Transverse colon (tissue), 4 donors: ENCODE data around the gene FBN3. TPM values are rescaled to one million over a fixed set of nuclear protein-coding genes. Genes with fewer than 3 reads are reported as not detected.

Source experiments
- DNase-seq: peaks from one replicate; pipeline ENCODE4 v3.0.0-alpha.2; 2019
- H3K27ac ChIP-seq, 4 donors: fragments of 200-600 bp; sonication (generic); 2 replicates each; pipeline ENCODE4 v1.5.1; 2016 to 2018; ENCODE audit warnings: inconsistent platforms in 4 of 4
- H3K27me3 ChIP-seq: fragments of 200-600 bp; sonication (generic); 2 replicates; pipeline ENCODE4 v1.5.1; 2017; ENCODE audit warnings: inconsistent platforms
- H3K36me3 ChIP-seq, 4 donors: fragments of 200-600 bp; sonication (generic); 2 replicates each; pipeline ENCODE4 v1.5.1; 2017 to 2019; ENCODE audit warnings: inconsistent platforms in 4 of 4
- H3K4me1 ChIP-seq, 4 donors: fragments of 200-600 bp; sonication (generic); 2 replicates each; pipeline ENCODE4 v1.5.1; 2017 to 2020; ENCODE audit warnings: inconsistent platforms in 4 of 4
- H3K4me3 ChIP-seq, 4 donors: fragments of 200-600 bp; sonication (generic); 1 replicate in 1 of 4; 2 replicates in 3 of 4; pipeline versions ENCODE4 v1.5.1 to v1.6.1; 2017 to 2019; ENCODE audit warnings: inconsistent platforms in 4 of 4
- H3K9me3 ChIP-seq, 2 donors: fragments of 200-600 bp; sonication (generic); 2 replicates each; pipeline ENCODE4 v1.5.1; 2017 to 2019; ENCODE audit warnings: inconsistent platforms in 2 of 2
- CTCF ChIP-seq, 5 experiments: fragments of 200-600 bp in 3 of 5; fragments of 450-650 bp in 2 of 5; sonication (generic) in 3 of 5; IDR thresholded peaks; 1 replicate in 2 of 5; 2 replicates in 3 of 5; pipeline ENCODE4 v1.5.1; 2016 to 2017; ENCODE audit warnings: antibody characterized with exemption in 5 of 5, inconsistent platforms in 3 of 5, mild to moderate bottlenecking in 2 of 5, moderate library complexity in 1 of 5
- EP300 ChIP-seq: sonication (generic); formaldehyde crosslinking; IDR thresholded peaks from one replicate; pipeline ENCODE4 v1.6.1; 2017; ENCODE audit warnings: antibody characterized with exemption, low read depth
- POLR2A ChIP-seq: fragments of 450-650 bp; IDR thresholded peaks from one replicate; pipeline ENCODE4 v1.6.1; 2016; ENCODE audit warnings: antibody characterized with exemption, mild to moderate bottlenecking, moderate library complexity
- POLR2AphosphoS5 ChIP-seq, 3 donors: sonication (generic); formaldehyde crosslinking; IDR thresholded peaks; one replicate each; pipeline ENCODE4 v1.6.1; 2016; ENCODE audit warnings: antibody characterized with exemption in 3 of 3
- WGBS, 2 donors: methylation state at CpG; one replicate each; pipeline ENCODE4 v1.1.5; 2018; ENCODE audit warnings: low coverage in 1 of 2; 5-methylcytosine and 5-hydroxymethylcytosine counted together
- in situ Hi-C, 4 donors: fragments of 200-750 bp; cut with MboI; loops; one replicate each; pipeline versions ENCODE4 v1.15.0 to v1.15.1; 2017; ENCODE audit warnings: low sequenced_read_pairs in 3 of 4, low pct_ligation_motif_present in 1 of 4, low pct_unique_long_range_greater_than_20kb in 1 of 4
- intact Hi-C: fragments of 100-400 bp; cut with DNase I; formaldehyde crosslinking; loops from one replicate; pipeline ENCODE4 v1.15.1; 2023; ENCODE audit warnings: low total_unique reads
- total RNA-seq, 4 donors: library from RNA; depleted of rRNA; stranded (reverse); fragments of >200 nt; gene quantifications; one replicate each; pipeline ENCODE4 v1.1.0, GENCODE V29; 2016

Gene FBN3
- total RNA-seq, 4 donors from 2014 or later = not detected

GRCh38 chr19:8052464-8052859 lies 96.9 kb downstream of the FBN3 start, which contains the start of gene CCL25:
Gene CCL25, plus strand, starts transcription at chr19:8052760. Its CDS starts 290 bp downstream, at chr19:8053050.
- intact Hi-C loops = no loop called here
- Histone ChIP-seq H3K4me1 (peaks cover 3 to 9% (median 6%) of the 10 kb centered on the region in 4 donors), H3K27me3 (peaks cover 5% of the 10 kb centered on the region), H3K36me3 (no peaks in the 10 kb centered on the region), H3K9me3 (no peaks in the 10 kb centered on the region), H3K27ac (no peak within 1 kb of the TSS), H3K4me3 (no peak within 1 kb of the TSS)
- TF ChIP-seq POLR2A = no peak
- no peak for TF ChIP-seq POLR2AphosphoS5 (IDR thresholded peaks at IDR 0.05)
- TF ChIP-seq CTCF (IDR thresholded peaks at IDR 0.05) = no peak
- TF ChIP-seq EP300 = no peak
- DNase-seq = no peak
- in situ Hi-C loops = no loop called here
- 68 to 100% methylated on average over 3 to 7 of the region's 7 CpGs for WGBS, 2 donors

GRCh38 chr19:8050274-8051096 lies 98.9 kb downstream of the FBN3 start:
- in situ Hi-C loops (no loop called here), intact Hi-C loops (no loop called here)
- Histone ChIP-seq H3K4me3 (peak overlapping the region in 2 of 4 donors; percentile 17 to 37), H3K27ac (no peak overlapping the region), H3K4me1 (peaks cover 3 to 9% (median 6%) of the 10 kb centered on the region in 4 donors), H3K36me3 (no peaks in the 10 kb centered on the region), H3K9me3 (no peaks in the 10 kb centered on the region), H3K27me3 (peaks cover 5% of the 10 kb centered on the region)
- no peak for TF ChIP-seq EP300
- peak; percentile 82 for DNase-seq
- WGBS, 2 donors = 15 to 82% methylated on average over 4 to 28 of the region's 49 CpGs

GRCh38 chr19:8046569-8047165 lies 102.7 kb downstream of the FBN3 start:
- H3K4me3 ChIP-seq = no peak overlapping the region
- WGBS, 2 donors = 40 to 46% methylated on average over 1 to 3 of the region's 3 CpGs
- no peaks in the 10 kb centered on the region for H3K36me3 ChIP-seq
- no peak overlapping the region for H3K27ac ChIP-seq
- peaks cover 3 to 9% (median 6%) of the 10 kb centered on the region in 4 donors for H3K4me1 ChIP-seq
- intact Hi-C loops = no loop called here
- no peak for DNase-seq
- H3K27me3 ChIP-seq = peaks cover 5% of the 10 kb centered on the region
- TF ChIP-seq CTCF (IDR thresholded peaks at IDR 0.05) (no peak), POLR2AphosphoS5 (IDR thresholded peaks at IDR 0.05) (no peak)
- in situ Hi-C loops = no loop called here
- H3K9me3 ChIP-seq = no peaks in the 10 kb centered on the region

- no peak for TF ChIP-seq EP300
- TF ChIP-seq POLR2A = no peak
- no peak for TF ChIP-seq CTCF (IDR thresholded peaks at IDR 0.05)
- TF ChIP-seq POLR2AphosphoS5 (IDR thresholded peaks at IDR 0.05) = no peak
- Histone ChIP-seq H3K4me1 (peaks cover 3 to 9% (median 6%) of the 10 kb centered on the region in 4 donors), H3K27me3 (peaks cover 5% of the 10 kb centered on the region), H3K9me3 (no peaks in the 10 kb centered on the region), H3K36me3 (no peaks in the 10 kb centered on the region), H3K4me3 (no peak overlapping the region), H3K27ac (no peak overlapping the region)
- in situ Hi-C loops (no loop called here), intact Hi-C loops (no loop called here)
- no peak for DNase-seq
- WGBS, 2 donors = 65 to 100% methylated on average over 1 to 10 of the region's 10 CpGs
Observed at GRCh38 chr19:8045872-8046568, 103.4 kb downstream of the FBN3 start.
